ENCODE data around the gene YRDC.

Gene YRDC

GRCh38 chr1:37824001-37824400 is 16.0 kb upstream of the YRDC start:
- no peak overlapping the region for H3K27ac ChIP-seq (ENCODE audit: insufficient read depth, low read depth, low read length, poor library complexity, severe bottlenecking)
- H3K36me3 ChIP-seq (ENCODE audit: control insufficient read depth, insufficient read depth, low read length): peaks cover 43% of the 10 kb centered on the region
- H3K4me1 ChIP-seq (ENCODE audit: control insufficient read depth, insufficient read depth, low read length): no peaks in the 10 kb centered on the region
- no peaks in the 10 kb centered on the region for H3K27me3 ChIP-seq (ENCODE audit: control insufficient read depth, insufficient read depth, low read length, poor library complexity, severe bottlenecking)
- H3K9me3 ChIP-seq (ENCODE audit: control insufficient read depth, low read length): no peaks in the 10 kb centered on the region
- 85 to 92% methylated on average over 2 of the region's 2 CpGs for WGBS, 2 experiments
- no peak overlapping the region for H3K4me3 ChIP-seq (ENCODE audit: insufficient read depth, low read depth, low read length)

- Histone ChIP-seq H3K36me3 (ENCODE audit: control insufficient read depth, insufficient read depth, low read length) (peaks cover 38% of the 10 kb centered on the region), H3K27ac (ENCODE audit: insufficient read depth, low read depth, low read length, poor library complexity, severe bottlenecking) (no peak overlapping the region), H3K4me1 (ENCODE audit: control insufficient read depth, insufficient read depth, low read length) (no peaks in the 10 kb centered on the region), H3K27me3 (ENCODE audit: control insufficient read depth, insufficient read depth, low read length, poor library complexity, severe bottlenecking) (no peaks in the 10 kb centered on the region), H3K4me3 (ENCODE audit: insufficient read depth, low read depth, low read length) (no peak overlapping the region), H3K9me3 (ENCODE audit: control insufficient read depth, low read length) (no peaks in the 10 kb centered on the region)
- 92 to 94% methylated on average over 9 of the region's 9 CpGs for WGBS, 2 experiments
These were observed 15.2 kb upstream of the YRDC start for GRCh38 chr1:37822906-37823815.

GRCh38 chr1:37821481-37821880 is 13.5 kb upstream of the YRDC start:
- Histone ChIP-seq H3K4me1 (ENCODE audit: control insufficient read depth, insufficient read depth, low read length) (no peaks in the 10 kb centered on the region), H3K27me3 (ENCODE audit: control insufficient read depth, insufficient read depth, low read length, poor library complexity, severe bottlenecking) (no peaks in the 10 kb centered on the region), H3K27ac (ENCODE audit: insufficient read depth, low read depth, low read length, poor library complexity, severe bottlenecking) (no peak overlapping the region), H3K4me3 (ENCODE audit: insufficient read depth, low read depth, low read length) (no peak overlapping the region), H3K36me3 (ENCODE audit: control insufficient read depth, insufficient read depth, low read length) (peaks cover 38% of the 10 kb centered on the region), H3K9me3 (ENCODE audit: control insufficient read depth, low read length) (no peaks in the 10 kb centered on the region)
- WGBS, 2 experiments: 89 to 97% methylated on average over 2 of the region's 2 CpGs

- H3K27ac ChIP-seq (ENCODE audit: insufficient read depth, low read depth, low read length, poor library complexity, severe bottlenecking): no peak overlapping the region
- WGBS, 2 experiments: 34 to 36% methylated on average over 2 of the region's 2 CpGs
- H3K27me3 ChIP-seq (ENCODE audit: control insufficient read depth, insufficient read depth, low read length, poor library complexity, severe bottlenecking): no peaks in the 10 kb centered on the region
- no peaks in the 10 kb centered on the region for H3K9me3 ChIP-seq (ENCODE audit: control insufficient read depth, low read length)
- no peak overlapping the region for H3K4me3 ChIP-seq (ENCODE audit: insufficient read depth, low read depth, low read length)
- peaks cover 33% of the 10 kb centered on the region for H3K36me3 ChIP-seq (ENCODE audit: control insufficient read depth, insufficient read depth, low read length)
- H3K4me1 ChIP-seq (ENCODE audit: control insufficient read depth, insufficient read depth, low read length): no peaks in the 10 kb centered on the region
These were observed 9.5 kb upstream of the YRDC start for GRCh38 chr1:37817481-37817880.

DNA sequence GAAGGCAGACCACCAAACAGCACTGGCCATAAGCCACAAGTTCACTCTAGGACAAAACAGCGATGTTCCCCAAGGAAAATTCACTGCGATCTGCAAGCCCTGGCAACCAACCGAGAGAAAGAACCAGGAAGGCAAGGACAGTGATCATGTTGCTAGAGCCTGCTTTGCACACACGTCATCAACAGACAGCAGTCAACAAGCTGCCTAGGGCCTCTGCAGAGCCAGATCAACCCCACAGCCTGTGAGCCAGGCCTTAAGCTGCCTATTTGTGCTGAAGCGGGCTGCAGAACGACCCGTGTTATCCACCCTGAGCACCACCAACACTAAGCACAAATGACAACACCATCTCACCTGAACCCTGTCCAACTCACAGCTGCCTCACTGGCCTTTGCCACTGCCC is 6.2 kb upstream of the YRDC start:
- H3K4me3 ChIP-seq (ENCODE audit: insufficient read depth, low read depth, low read length): no peak overlapping the region

DNA sequence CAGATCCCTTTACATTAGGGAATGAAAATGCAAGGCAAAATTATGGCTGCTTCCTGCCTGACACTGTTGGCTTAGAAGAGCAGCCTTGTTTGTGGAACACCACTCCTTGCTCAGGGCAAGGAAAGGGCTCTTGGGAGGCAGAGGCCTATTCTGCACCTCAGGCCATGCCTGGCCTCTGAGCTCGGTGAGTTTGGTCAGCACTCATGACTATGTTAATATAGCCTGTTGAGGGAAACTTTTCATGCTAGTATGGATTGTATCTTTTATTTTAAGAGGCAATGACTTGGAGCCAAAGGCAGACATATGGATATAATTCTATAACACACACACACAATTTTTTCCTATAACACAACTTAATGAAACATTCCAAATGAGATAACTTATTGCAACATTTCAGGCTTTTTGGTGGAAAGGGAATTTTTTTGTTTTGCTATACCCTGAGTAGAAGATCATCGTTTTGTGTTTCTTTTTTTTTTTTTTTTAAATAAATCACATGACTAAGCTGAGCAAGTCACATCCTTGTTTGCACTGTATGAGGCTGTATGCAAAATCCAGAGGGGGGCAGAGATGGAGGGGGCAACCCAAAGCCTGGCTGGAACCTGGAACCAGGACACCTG is 5.6 kb upstream of the YRDC start:
- Histone ChIP-seq H3K27ac (ENCODE audit: insufficient read depth, low read depth, low read length, poor library complexity, severe bottlenecking) (no peak overlapping the region), H3K4me1 (ENCODE audit: control insufficient read depth, insufficient read depth, low read length) (peaks cover 4% of the 10 kb centered on the region), H3K36me3 (ENCODE audit: control insufficient read depth, insufficient read depth, low read length) (peaks cover 6% of the 10 kb centered on the region), H3K27me3 (ENCODE audit: control insufficient read depth, insufficient read depth, low read length, poor library complexity, severe bottlenecking) (no peaks in the 10 kb centered on the region), H3K9me3 (ENCODE audit: control insufficient read depth, low read length) (no peaks in the 10 kb centered on the region), H3K4me3 (ENCODE audit: insufficient read depth, low read depth, low read length) (no peak overlapping the region)
- WGBS, 2 experiments: 91 to 96% methylated on average over 1 to 2 of the region's 2 CpGs

More for the DNA sequence above, 6.2 kb upstream of the YRDC start:
- H3K9me3 ChIP-seq (ENCODE audit: control insufficient read depth, low read length): no peaks in the 10 kb centered on the region
- no peaks in the 10 kb centered on the region for H3K27me3 ChIP-seq (ENCODE audit: control insufficient read depth, insufficient read depth, low read length, poor library complexity, severe bottlenecking)
- peaks cover under 1% of the 10 kb centered on the region for H3K4me1 ChIP-seq (ENCODE audit: control insufficient read depth, insufficient read depth, low read length)
- 93 to 95% methylated on average over 7 of the region's 7 CpGs for WGBS, 2 experiments
- peaks cover 9% of the 10 kb centered on the region for H3K36me3 ChIP-seq (ENCODE audit: control insufficient read depth, insufficient read depth, low read length)
- H3K27ac ChIP-seq (ENCODE audit: insufficient read depth, low read depth, low read length, poor library complexity, severe bottlenecking): no peak overlapping the region

DNA sequence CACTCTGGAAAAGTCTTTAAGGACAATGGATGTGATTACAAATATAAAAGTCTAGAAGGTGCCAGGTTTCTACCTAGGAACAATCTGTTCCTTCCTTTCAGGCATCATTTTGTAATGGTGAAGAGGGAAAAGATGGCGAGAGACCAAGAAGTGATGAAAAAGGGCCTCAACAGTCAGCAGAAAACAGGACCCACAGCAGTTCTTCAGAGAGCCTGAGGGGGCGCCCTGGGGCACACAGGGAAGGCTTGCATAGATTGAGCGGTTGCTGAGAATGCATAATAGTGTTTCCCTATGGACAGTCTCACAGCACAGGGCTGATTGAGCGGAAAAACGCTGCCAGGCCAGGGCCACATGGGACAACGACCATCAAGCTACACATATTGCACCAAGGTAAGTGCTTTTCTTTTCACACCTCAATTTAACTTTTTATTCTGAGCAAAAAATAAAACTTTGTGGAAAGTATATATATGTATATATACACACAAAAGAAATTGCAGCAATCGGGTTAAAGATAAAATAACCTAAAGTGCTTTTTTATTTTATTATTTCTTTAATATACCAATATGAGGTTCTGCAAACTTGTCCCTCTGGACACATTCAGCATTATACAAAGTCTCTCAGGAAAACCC is 3.1 kb upstream of the YRDC start:
- H3K4me3 ChIP-seq (ENCODE audit: insufficient read depth, low read depth, low read length): no peak overlapping the region
- WGBS, 2 experiments: 27% methylated on average over 6 of the region's 7 CpGs

DNA sequence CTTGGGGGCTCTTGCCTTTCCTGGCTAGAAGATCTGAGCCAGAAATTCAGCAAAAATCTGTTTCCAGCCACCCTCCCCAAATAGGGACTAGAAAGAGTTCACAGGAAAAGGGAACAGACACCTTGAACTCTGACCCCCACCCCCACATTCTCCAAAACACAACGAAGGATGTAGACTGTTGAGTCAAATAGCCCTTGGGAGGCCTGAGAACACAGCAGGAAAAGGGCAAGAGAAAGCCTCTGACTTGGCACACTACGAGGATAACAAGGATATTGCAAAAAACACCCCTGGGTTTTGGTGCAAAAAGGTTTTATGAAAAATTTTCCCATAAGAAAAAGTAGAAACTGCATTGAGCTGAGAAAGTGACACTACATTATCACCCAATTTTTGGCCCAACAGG is 1.9 kb upstream of the YRDC start:
- Histone ChIP-seq H3K4me1 (ENCODE audit: control insufficient read depth, insufficient read depth, low read length) (peaks cover 7% of the 10 kb centered on the region), H3K27ac (ENCODE audit: insufficient read depth, low read depth, low read length, poor library complexity, severe bottlenecking) (no peak overlapping the region), H3K4me3 (ENCODE audit: insufficient read depth, low read depth, low read length) (no peak overlapping the region), H3K9me3 (ENCODE audit: control insufficient read depth, low read length) (no peaks in the 10 kb centered on the region), H3K36me3 (ENCODE audit: control insufficient read depth, insufficient read depth, low read length) (peaks cover 22% of the 10 kb centered on the region), H3K27me3 (ENCODE audit: control insufficient read depth, insufficient read depth, low read length, poor library complexity, severe bottlenecking) (no peaks in the 10 kb centered on the region)
- WGBS, 2 experiments: 82 to 83% methylated on average over 2 of the region's 2 CpGs

More for the DNA sequence above, 3.1 kb upstream of the YRDC start:
- H3K9me3 ChIP-seq (ENCODE audit: control insufficient read depth, low read length): no peaks in the 10 kb centered on the region
- peaks cover 7% of the 10 kb centered on the region for H3K4me1 ChIP-seq (ENCODE audit: control insufficient read depth, insufficient read depth, low read length)
- peaks cover 12% of the 10 kb centered on the region for H3K36me3 ChIP-seq (ENCODE audit: control insufficient read depth, insufficient read depth, low read length)
- no peak overlapping the region for H3K27ac ChIP-seq (ENCODE audit: insufficient read depth, low read depth, low read length, poor library complexity, severe bottlenecking)
- no peaks in the 10 kb centered on the region for H3K27me3 ChIP-seq (ENCODE audit: control insufficient read depth, insufficient read depth, low read length, poor library complexity, severe bottlenecking)

- H3K9me3 ChIP-seq (ENCODE audit: control insufficient read depth, low read length): no peaks in the 10 kb centered on the region
- 1% methylated on average over 54 of the region's 54 CpGs for WGBS, 2 experiments
- peaks cover 26% of the 10 kb centered on the region for H3K36me3 ChIP-seq (ENCODE audit: control insufficient read depth, insufficient read depth, low read length)
These were observed 636 bp upstream of the YRDC start for GRCh38 chr1:37808369-37809319.

More at GRCh38 chr1:37808369-37809319, 636 bp upstream of the YRDC start:
- Histone ChIP-seq H3K4me1 (ENCODE audit: control insufficient read depth, insufficient read depth, low read length) (peaks cover 7% of the 10 kb centered on the region), H3K27ac (ENCODE audit: insufficient read depth, low read depth, low read length, poor library complexity, severe bottlenecking) (peak overlapping the region; percentile 77), H3K27me3 (ENCODE audit: control insufficient read depth, insufficient read depth, low read length, poor library complexity, severe bottlenecking) (no peaks in the 10 kb centered on the region), H3K4me3 (ENCODE audit: insufficient read depth, low read depth, low read length) (peak overlapping the region; percentile 96)
